Measurements from ENCODE around the gene CNTN1.

The CNTN1 gene

GRCh38 chr12:40870981-40871380 lies 178.7 kb downstream of the CNTN1 start:
- no peak for FAIRE-seq

GRCh38 chr12:40874868-40875267 lies 182.6 kb downstream of the CNTN1 start:
- FAIRE-seq: no peak

- no peak for FAIRE-seq
These were observed 197.1 kb downstream of the CNTN1 start for GRCh38 chr12:40889329-40889728.

- FAIRE-seq: no peak
These were observed 200.3 kb downstream of the CNTN1 start for GRCh38 chr12:40892528-40892927.

- FAIRE-seq: no peak
These were observed 206.3 kb downstream of the CNTN1 start for GRCh38 chr12:40898505-40898904.

GRCh38 chr12:40903040-40903439 lies 210.8 kb downstream of the CNTN1 start:
- FAIRE-seq: no peak

GRCh38 chr12:40907115-40907527 lies 214.9 kb downstream of the CNTN1 start:
- no peak for FAIRE-seq

- FAIRE-seq: no peak
These were observed 219.4 kb downstream of the CNTN1 start for GRCh38 chr12:40911676-40912075.

- FAIRE-seq: no peak
These were observed 222.9 kb downstream of the CNTN1 start for GRCh38 chr12:40915172-40915571.

GRCh38 chr12:40917561-40917960 lies 225.3 kb downstream of the CNTN1 start:
- no peak for FAIRE-seq

GRCh38 chr12:40921563-40922163 lies 229.4 kb downstream of the CNTN1 start:
- peak; percentile 98 for FAIRE-seq

- no peak for FAIRE-seq
These were observed 245.7 kb downstream of the CNTN1 start for GRCh38 chr12:40937891-40938290.

GRCh38 chr12:40942326-40942725 lies 250.1 kb downstream of the CNTN1 start:
- no peak for FAIRE-seq

- no peak for FAIRE-seq
These were observed 253.5 kb downstream of the CNTN1 start for GRCh38 chr12:40945772-40946171.

GRCh38 chr12:40946612-40947194 lies 254.5 kb downstream of the CNTN1 start:
- peak; percentile 98 for FAIRE-seq

GRCh38 chr12:40947797-40948196 lies 255.6 kb downstream of the CNTN1 start:
- FAIRE-seq: no peak

GRCh38 chr12:40953076-40953475 lies 260.8 kb downstream of the CNTN1 start:
- FAIRE-seq: no peak

- FAIRE-seq: no peak
These were observed 265.2 kb downstream of the CNTN1 start for GRCh38 chr12:40957417-40957816.

- FAIRE-seq: no peak
These were observed 266.8 kb downstream of the CNTN1 start for GRCh38 chr12:40959041-40959440.

GRCh38 chr12:40963751-40964150 lies 271.5 kb downstream of the CNTN1 start:
- no peak for FAIRE-seq

GRCh38 chr12:40969796-40970195 lies 277.6 kb downstream of the CNTN1 start:
- FAIRE-seq: no peak

GRCh38 chr12:40970320-40970907 lies 278.2 kb downstream of the CNTN1 start:
- no peak for FAIRE-seq

GRCh38 chr12:40971911-40972310 lies 279.7 kb downstream of the CNTN1 start:
- FAIRE-seq: no peak

GRCh38 chr12:40976546-40976945 lies 284.3 kb downstream of the CNTN1 start:
- no peak for FAIRE-seq
